Endothelial cell (in vitro differentiated cells): ENCODE data around the gene ATP9A. TPM values are rescaled to one million over a fixed set of nuclear protein-coding genes. Genes with fewer than 3 reads are reported as not detected.
"Not testable (repeated sequence)": the region's sequence is repeated elsewhere in the genome, so short reads cannot be mapped to it uniquely, and the experiment has no call there.

Experiments used
- DNase-seq: peaks from one replicate; pipeline ENCODE4 v3.0.0; 2021; ENCODE audit warnings: low spot score
- H3K27ac Mint-ChIP-seq: one replicate; pipeline ENCODE4 v1.8.0; 2021; ENCODE audit warnings: mixed read lengths, inconsistent platforms; ENCODE audit not compliant: unreplicated experiment
- H3K27me3 Mint-ChIP-seq: one replicate; pipeline ENCODE4 v1.8.0; 2021; ENCODE audit warnings: mild to moderate bottlenecking, moderate library complexity, mixed read lengths, inconsistent platforms; ENCODE audit not compliant: unreplicated experiment
- H3K36me3 Mint-ChIP-seq: one replicate; pipeline ENCODE4 v1.8.0; 2021; ENCODE audit warnings: mild to moderate bottlenecking, low read depth, mixed read lengths, inconsistent platforms; ENCODE audit not compliant: unreplicated experiment
- H3K4me1 Mint-ChIP-seq: one replicate; pipeline ENCODE4 v1.8.0; 2021; ENCODE audit warnings: mild to moderate bottlenecking, mixed read lengths, inconsistent platforms; ENCODE audit not compliant: unreplicated experiment
- H3K4me3 Mint-ChIP-seq: one replicate; pipeline ENCODE4 v1.8.0; 2021; ENCODE audit warnings: mild to moderate bottlenecking, mixed read lengths, inconsistent platforms; ENCODE audit not compliant: unreplicated experiment
- H3K9me3 Mint-ChIP-seq: one replicate; pipeline ENCODE4 v1.8.0; 2021; ENCODE audit warnings: mixed read lengths, inconsistent platforms; ENCODE audit not compliant: unreplicated experiment
- CTCF ChIP-seq: fragments of 200-600 bp; sonication (generic); IDR thresholded peaks from one replicate; pipeline ENCODE4 v1.5.0; 2021; ENCODE audit warnings: antibody characterized with exemption; ENCODE audit not compliant: unreplicated experiment
- total RNA-seq: library from RNA; stranded (reverse); fragmentation: NEBNext Ultra II Directional; extraction: Animal tissue kit (Norgen Biotek cat#: 25700); gene quantifications from one replicate; pipeline ENCODE4 v1.2.1, GENCODE V29; 2021; ENCODE audit not compliant: unreplicated experiment

ATP9A gene
- total RNA-seq, 1 donor from 2014 or later = 30.6 TPM

DNA sequence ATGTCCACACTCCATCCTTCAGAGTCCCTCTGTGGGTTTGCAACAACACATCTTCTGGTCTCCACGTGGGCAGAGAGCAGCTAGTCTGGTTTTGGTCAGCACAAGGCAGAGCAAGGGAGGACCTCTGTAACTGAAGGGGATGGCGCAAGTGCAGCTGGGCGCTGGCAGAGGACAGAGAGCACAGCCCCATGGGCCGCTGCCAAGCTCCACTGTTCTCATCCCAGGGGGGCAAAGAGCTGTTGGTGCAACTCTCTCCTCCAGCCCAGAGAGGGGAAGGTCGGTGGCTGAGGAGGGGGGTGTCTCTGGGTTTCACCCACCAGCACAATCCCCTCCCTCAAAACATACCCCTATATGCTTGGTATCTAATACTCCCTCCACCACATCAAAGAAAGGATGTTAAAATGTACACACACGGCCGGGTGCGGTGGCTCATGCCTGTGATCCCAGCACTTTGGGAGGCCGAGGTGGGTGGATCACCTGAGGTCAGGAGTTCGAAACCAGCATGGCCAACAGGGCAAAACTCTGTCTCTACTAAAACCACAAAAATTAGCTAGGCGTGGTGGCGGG lies 9.1 kb downstream of the ATP9A start:
- Mint-ChIP-seq H3K36me3 (no peaks in the 10 kb centered on the region), H3K27ac (no peak overlapping the region), H3K27me3 (no peaks in the 10 kb centered on the region), H3K4me3 (no peak overlapping the region), H3K4me1 (peaks cover 9% of the 10 kb centered on the region), H3K9me3 (no peaks in the 10 kb centered on the region)
- DNase-seq = no peak
- no peak for TF ChIP-seq CTCF

- Mint-ChIP-seq H3K9me3 (no peaks in the 10 kb centered on the region), H3K4me3 (no peak overlapping the region), H3K27ac (no peak overlapping the region), H3K36me3 (no peaks in the 10 kb centered on the region), H3K4me1 (peaks cover 14% of the 10 kb centered on the region), H3K27me3 (no peaks in the 10 kb centered on the region)
- no peak for DNase-seq
- no peak for TF ChIP-seq CTCF
Measured at GRCh38 chr20:51757226-51757625, 11.0 kb downstream of the ATP9A start.

- Mint-ChIP-seq H3K9me3 (no peaks in the 10 kb centered on the region), H3K36me3 (no peaks in the 10 kb centered on the region), H3K4me1 (peaks cover 12% of the 10 kb centered on the region), H3K27me3 (no peaks in the 10 kb centered on the region), H3K27ac (no peak overlapping the region), H3K4me3 (no peak overlapping the region)
- no peak for TF ChIP-seq CTCF
- no peak for DNase-seq
Measured at GRCh38 chr20:51756653-51757052, 11.5 kb downstream of the ATP9A start.

GRCh38 chr20:51753220-51753619 lies 15.0 kb downstream of the ATP9A start:
- not testable (repeated sequence) for H3K27ac Mint-ChIP-seq, H3K4me3 Mint-ChIP-seq, H3K36me3 Mint-ChIP-seq, H3K9me3 Mint-ChIP-seq, H3K27me3 Mint-ChIP-seq, DNase-seq
- peaks cover 11% of the 10 kb centered on the region for H3K4me1 Mint-ChIP-seq

DNA sequence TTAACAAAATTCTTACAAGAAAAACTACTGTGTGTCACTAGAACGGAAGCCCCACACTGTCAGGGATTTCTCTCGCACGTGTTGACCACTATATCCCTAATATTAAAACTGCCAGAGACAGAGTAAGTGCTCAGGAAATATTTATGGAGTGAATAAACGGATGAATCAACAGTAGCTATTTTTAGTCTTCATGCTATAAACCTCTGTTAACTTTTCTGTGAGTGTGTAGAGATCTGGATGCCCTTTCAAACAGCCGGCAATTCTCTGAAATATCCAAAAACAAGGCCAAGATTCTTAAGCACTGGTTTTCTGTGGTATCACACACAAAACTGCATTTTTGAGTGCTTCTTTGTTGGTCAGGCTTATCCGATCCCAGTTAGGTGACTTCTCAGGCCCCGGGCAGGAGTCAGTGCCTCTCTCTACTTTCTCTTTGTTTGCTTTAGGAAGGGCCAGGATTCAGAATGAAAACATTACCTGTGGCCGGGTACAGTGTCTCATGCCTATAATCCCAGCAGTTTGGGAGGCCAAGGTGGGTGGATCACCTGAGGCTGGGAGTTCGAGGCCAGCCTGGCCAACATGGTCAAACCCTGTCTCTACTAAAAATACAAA lies 15.7 kb downstream of the ATP9A start:
- H3K4me3 Mint-ChIP-seq = no peak overlapping the region
- H3K27me3 Mint-ChIP-seq = no peaks in the 10 kb centered on the region
- no peak for DNase-seq
- no peak overlapping the region for H3K27ac Mint-ChIP-seq
- TF ChIP-seq CTCF = no peak
- H3K4me1 Mint-ChIP-seq = peaks cover 11% of the 10 kb centered on the region
- no peaks in the 10 kb centered on the region for H3K9me3 Mint-ChIP-seq
- no peaks in the 10 kb centered on the region for H3K36me3 Mint-ChIP-seq
